HG02642 (cell line): ENCODE results near the gene PIK3R5.
"Not testable (repeated sequence)": the region's sequence is repeated elsewhere in the genome, so short reads cannot be mapped to it uniquely, and the experiment has no call there.

ENCODE experiments used
- ATAC-seq: cut with Tn5 transposase; IDR thresholded peaks from one replicate; pipeline ENCODE4 v1.9.1; 2021; ENCODE audit warnings: mild to moderate bottlenecking; ENCODE audit not compliant: unreplicated experiment, poor library complexity

The PIK3R5 gene

DNA sequence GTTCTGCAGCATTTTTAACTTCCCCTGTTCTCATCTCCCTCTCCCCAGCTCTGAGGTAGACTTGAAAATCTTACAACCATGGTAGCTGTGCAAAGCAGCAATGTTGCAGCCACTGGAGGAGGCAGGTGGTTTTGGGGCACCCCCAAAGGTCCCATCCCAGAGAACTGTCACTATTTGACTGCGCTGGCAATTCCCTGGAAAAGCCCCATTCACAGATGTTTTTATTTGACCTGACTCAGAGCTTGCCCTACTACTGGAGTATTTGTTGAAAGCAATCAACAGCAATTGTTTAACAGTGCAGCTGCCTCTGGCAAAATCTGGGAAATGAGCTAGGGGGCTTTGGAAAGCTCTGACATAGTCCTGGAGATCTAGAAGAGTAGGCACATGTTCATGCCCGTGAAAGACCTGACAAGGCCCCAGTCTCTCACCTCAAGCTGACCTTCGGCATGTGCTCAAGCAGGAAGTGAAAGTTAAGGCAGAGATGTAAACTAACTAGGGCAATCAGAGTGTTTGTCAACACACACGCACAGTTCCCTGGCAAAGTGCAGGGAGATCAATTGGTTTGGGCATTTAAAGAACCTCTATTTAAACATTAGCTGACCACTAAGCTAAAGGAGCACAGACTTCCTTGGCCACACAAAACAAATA is 19.7 kb upstream of the PIK3R5 start:
- ATAC-seq, result no peak

DNA sequence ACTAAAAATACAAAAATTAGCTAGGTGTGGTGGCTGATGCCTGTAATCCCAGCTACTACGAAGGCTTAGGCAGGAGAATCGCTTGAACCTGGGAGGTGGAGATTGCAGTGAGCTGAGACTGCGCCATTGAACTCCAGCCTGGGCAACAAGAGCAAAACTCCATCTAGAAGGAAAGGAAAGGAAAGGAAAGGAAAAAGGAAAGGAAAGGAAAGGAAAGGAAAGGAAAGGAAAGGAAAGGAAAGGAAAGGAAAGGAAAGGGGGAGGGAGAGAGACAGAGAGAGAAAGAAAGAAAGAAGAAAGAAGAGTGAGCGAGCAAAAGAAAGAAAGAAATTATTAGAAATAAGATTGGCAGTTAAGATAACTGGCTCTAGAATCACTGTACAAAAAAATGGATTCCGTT is 18.7 kb upstream of the PIK3R5 start:
- not testable (repeated sequence) for ATAC-seq

DNA sequence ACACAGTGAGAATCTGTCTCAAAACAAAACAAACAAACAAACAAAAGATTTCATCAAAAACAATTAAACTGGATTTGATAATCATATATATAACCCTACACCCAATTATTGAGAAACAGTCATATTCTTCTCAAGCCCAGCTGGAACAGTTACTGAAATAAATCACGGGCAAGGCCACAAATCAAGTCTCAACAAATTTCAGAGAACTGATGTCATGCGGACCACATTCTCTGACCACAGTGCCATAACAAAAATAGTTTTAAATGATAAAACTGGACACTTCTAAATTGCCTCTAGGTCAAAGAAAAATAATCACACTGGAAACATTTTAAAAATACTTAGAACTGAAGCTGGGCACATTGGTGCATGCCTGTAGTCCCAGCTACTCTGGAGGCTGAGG is 15.9 kb upstream of the PIK3R5 start:
- no peak for ATAC-seq

DNA sequence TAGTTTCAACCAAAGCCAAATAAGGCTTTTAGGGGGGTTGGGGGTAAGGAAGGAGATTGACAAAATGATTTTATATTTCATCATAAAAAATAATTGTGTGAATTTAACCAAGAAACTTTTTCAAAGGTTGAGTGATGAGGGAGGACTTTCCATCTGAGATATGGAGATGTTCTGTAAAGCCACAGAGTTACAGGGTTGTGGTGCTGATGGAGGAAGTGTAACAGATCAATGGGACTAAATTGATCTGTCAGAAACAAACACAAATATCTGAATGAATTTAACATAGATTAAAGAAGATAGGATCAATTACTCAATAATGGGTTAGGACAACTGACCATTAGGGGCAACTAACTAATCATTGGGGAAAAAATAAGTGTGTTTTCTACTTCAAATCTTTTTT is 14.2 kb upstream of the PIK3R5 start:
- no peak for ATAC-seq

DNA sequence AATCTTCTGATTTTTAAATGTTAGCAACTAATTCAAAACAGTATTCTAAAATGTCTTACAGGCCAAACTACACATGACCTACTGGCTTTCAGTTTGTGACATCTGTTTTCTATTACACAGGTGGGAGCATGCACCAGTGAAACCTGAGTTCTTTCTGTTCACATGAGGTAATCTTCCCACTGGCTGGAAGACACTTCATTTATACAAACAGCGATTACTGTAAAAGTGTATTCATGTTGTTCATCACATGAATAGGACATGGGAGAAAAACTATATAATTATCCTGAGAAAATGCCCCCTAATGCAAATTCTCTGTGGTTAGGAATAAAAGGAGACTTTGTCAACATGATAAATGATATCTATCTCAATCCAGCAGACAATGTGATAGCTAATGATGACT is 11.1 kb upstream of the PIK3R5 start:
- ATAC-seq, result no peak

DNA sequence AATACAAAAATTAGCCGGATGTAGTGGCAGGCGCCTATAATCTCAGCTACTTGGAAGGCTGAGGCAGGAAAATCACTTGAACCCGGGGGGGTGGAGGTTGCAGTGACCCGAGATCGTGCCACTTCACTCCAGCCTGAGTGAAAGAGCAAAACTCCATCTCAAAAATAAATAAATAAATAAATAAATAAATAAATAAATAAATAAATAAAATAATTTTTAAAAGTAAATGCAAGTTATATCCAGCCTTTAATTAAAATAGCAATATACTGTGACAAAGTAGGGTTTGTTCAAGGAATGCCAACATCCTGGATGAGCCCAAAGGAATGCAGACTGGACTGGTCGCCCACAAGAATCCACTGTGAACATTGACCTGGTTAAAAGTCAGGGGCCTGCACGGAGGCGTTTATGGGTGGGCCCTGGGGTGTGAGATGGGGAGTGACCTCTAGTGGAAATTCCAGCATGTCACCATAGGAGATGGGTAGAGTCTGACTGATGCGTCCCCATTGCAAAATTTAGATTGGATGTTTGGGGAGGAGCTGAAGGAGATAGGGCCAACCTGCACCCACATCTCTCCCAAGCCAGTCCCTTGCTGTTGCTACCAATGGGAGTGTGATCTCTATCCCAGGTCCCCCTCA is 9.7 kb upstream of the PIK3R5 start:
- no peak for ATAC-seq

DNA sequence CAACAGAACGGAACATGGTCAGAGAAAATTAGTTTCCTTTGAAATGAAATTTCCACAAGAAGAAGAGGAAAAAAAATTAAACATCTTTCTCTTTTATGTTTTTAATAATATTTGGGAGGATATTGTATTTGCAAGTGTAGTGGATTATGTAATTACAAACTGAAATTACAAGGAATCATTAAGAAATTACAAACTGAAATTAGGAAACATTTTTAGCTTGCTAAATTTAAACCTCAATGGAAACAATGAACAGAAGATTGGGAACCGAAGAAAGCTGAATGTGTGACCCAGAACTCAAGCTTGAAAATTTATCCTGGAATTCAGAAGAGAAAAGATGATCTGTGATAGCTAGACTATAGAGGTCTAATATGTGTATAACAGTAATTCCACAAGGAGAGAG is 4.4 kb upstream of the PIK3R5 start:
- ATAC-seq, result no peak

DNA sequence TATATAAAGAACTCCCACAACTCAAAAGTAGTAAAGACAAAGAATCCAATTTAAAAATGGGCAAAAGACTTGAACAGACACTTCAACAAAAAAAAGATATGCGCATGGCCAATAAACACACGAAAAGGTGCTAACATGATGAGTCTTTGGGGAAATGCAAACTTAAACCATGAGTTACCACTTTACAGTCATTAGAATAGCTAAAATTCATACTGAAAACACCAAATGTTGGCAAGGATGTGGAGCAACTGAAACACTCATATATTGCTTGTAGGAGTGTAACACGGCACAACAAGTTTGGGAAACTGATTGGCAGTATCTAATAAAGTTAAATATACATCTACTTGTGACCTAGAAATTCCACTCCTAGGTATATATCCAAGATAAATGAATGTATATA is 3.0 kb upstream of the PIK3R5 start:
- ATAC-seq, result no peak

DNA sequence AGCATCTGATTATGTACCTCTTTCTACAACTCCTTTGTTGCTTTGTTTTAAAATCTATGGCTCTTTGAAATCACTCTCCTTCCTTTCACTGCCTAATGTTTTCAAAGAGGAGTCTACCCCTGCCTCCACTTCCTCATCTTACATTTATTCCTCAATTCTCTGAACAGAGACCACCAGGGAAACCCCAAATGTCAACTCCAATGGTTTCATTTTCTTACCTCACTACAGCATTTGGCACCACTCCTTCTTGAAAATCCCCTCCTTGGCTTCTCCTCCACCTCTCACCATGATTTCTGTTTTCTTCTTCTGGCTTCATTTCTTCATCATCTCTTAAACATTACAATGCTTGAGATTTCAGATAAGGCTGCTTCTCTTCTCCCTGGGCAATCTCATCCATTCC is 2.4 kb upstream of the PIK3R5 start:
- no peak for ATAC-seq

DNA sequence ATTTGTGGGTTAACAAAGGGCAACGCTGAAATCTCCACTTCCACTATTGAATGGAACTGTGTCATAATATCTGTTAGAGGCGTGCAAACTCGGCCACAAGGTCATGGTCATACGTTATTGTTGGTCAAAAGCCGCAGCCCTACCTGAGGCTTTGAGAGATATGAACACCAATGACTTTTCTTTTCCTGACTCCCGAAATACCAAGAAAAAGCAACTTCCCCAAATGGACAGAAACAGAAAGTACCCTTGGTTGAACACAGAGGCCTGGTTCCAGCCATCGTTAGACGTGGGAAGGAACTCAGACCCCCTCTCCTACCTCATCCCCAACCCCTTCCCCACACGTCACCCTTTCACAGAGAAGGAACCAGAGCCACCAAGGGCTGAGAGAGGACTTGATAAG is 1.4 kb upstream of the PIK3R5 start:
- ATAC-seq, result no peak

DNA sequence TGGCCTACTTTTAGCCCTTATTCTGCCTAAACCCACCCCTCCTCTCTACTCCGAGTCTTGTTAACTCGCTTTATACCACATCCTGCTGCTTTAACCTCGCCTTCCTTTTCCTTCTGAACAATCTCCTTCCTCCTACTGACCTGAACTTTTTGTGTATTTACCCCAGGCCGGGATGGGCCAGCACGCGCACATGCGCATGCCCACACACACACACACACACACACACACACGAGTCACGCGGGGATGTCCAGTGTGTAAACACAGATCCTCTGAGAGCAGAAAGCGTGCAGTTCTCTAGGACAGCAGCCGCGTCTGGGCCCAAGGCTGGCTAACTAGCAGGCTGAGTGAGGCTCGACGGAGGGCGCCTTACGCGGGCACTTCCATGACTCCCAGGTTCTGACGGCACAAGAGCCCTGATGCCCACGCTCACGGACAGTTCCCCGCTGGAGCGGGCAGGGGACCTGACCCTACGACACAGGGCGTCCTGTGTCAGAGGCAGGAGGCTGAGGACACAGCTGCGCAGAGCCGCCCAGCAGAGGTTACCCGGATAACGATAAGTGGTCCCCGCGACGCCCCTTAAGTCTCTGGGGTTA is 610 bp downstream of the PIK3R5 start:
- peak; percentile 25 for ATAC-seq

DNA sequence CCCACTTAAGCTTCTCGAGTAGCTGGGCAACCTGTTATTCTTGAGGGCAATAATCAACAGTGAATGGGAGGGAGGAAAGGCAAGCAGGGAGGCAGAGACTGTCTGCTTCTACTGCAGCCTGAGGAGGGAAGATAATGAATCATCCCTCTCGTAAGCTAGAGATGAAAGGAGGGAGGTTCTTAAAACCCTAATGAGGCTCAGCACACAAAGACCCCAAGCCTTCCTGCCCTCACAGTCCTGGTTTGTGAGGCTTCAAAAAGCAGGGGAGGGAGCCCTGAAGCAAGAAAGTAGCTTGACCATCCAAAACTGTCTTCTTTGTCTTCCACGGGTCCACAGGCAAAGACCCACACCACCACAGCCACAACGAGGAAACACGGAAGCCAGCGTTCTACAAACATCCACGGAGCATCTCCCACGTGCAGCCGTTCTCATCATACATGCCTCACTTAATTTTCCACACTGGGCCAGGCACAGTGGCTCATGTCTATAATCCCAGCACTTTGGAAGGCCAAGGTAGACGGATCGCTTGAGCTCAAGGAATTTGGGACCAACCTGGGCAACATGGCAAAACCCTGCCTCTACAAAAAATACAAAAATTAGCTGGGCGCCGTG is 1.8 kb downstream of the PIK3R5 start:
- no peak for ATAC-seq

DNA sequence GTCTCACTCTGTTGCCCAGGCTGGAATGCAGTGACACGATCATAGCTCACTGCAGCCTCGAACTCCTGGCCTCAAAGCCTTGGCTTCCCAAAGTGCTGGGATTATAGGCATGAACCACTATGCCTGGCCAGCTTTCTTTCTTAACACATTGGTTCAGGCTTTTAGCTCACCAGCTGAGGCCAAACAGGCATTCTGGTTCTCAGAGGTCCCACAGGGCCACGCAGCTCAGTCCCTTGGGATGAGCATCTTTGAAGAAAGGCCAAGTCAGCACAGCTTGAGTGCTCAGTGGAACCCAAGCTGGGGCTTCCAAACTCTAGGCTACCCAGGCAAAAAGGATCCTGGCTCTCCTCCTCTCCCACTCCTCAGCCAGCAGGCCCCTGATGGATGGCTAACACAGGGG is 2.5 kb downstream of the PIK3R5 start:
- no peak for ATAC-seq

DNA sequence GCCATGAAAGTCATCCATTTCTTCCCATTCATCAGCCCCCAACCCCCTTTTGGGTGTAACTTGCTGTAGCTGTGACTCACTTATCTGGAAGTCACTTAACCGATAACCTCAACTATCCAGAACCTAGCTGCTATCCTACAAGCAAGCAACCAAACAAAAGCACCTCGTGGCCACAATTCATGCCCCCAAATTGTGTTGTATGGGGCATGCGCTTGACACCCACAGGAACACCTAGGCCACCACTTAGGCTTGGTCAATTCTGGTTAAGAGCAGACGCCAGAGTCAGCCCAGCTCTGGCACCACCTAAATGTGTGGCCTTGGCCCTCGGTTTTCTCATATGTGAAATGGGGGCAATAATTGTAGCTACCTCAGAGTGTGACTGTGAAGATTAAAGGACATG is 3.7 kb downstream of the PIK3R5 start:
- no peak for ATAC-seq

DNA sequence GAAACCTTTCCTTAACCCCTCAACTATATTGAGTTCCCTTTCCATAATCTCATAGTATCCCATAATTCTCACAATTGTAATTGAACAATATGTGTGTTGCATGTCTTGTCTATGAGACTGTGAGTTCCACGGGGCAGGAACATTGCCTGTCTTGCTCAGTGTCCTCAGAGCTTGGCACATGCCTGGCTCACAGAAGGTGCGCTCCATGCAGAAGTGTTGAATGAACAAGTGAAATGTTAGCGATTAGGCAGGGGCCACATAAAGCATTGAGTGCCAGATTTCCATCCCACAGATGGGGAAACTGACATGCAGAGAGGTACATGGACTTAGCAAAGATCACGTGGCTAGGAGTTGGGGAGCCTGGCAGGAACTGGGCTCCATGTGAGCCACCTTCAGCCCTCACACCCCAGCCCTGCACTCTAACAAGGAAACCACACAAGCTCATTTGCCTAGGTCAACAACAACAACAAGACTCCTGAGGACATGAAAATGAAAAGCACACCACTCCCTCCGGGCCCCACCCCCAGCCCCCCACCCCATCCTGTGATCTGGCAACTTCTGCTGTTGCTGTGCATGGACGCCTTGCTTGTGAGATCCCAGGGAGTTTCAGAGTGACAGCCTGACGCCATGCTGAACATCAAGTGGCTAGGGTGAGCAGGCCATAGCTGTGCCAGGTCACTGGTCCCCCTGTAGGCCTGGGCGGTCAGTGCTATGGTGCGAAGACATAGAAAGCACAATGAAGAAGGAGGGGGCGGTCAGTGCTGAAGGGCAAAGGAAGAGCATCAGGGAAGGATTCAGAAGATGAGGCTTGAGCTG is 5.0 kb downstream of the PIK3R5 start:
- no peak for ATAC-seq

DNA sequence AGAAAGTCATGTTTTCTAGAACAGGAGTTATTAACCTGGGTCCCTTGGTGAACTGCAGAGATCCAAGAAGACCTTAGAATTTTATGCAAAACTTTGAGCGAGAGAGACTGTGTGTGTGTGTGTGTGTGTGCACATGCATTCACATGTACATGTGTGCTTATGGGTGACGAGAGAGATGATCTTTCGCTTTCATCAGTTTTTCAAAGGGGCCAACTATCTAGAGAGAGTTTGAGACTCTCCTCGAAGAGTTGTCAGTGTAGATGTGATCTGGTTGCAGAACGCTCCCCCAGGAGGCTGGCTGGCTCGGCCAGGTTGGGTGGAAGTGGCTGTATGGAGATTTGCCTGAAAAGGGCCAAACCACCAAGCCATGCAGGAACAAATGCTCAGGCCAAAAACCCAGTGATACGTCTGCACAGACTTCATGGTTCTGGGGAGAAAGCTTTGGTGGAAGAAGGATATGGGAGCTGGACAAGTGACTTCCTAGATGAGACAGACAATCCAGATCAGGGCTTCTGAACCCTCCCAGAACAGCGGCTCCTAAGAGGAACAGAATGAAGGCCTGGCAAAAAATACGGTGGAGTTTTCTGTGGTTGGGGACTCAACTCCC is 6.1 kb downstream of the PIK3R5 start:
- no peak for ATAC-seq

DNA sequence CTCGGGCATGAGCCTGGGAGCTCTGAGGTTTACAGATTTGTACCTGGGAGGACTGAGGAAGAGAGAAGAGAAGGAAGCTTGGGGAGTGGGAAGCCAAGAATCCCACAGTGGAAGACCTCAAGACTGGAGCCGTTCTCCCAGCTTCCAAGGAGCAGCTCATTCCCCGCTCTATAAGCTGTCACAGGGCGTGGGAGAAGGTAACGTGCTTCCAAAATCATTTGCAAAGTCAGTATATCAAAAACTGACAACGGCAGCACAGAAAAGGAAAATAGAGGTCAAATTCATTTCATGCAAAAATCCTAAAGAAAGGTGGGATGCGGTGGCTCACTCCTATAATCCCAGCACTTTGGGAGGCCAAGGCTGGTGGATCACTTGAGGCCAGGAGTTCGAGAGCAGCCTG is 7.8 kb downstream of the PIK3R5 start:
- ATAC-seq, result no peak

DNA sequence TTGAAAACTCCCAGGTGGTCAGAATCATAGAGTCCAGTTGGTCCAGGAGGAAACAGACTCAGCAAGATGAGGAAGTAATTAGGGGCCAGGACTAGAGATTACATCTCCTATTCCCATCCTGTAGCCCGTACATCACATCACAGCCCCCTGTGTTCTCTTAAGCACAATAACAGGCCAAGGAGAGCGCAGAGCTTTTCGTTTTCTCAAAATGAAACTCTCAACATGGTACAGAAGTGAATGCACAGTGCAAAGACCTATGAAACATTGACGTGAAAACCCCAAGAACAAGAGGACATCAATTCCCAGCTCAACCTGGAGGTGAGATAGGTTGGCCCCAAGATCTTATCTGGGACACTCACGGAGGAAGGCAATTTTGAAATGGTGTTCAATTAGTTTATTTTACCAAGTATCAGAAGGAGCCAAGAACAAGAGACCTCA is 9.0 kb downstream of the PIK3R5 start:
- ATAC-seq, result peak; percentile 49

DNA sequence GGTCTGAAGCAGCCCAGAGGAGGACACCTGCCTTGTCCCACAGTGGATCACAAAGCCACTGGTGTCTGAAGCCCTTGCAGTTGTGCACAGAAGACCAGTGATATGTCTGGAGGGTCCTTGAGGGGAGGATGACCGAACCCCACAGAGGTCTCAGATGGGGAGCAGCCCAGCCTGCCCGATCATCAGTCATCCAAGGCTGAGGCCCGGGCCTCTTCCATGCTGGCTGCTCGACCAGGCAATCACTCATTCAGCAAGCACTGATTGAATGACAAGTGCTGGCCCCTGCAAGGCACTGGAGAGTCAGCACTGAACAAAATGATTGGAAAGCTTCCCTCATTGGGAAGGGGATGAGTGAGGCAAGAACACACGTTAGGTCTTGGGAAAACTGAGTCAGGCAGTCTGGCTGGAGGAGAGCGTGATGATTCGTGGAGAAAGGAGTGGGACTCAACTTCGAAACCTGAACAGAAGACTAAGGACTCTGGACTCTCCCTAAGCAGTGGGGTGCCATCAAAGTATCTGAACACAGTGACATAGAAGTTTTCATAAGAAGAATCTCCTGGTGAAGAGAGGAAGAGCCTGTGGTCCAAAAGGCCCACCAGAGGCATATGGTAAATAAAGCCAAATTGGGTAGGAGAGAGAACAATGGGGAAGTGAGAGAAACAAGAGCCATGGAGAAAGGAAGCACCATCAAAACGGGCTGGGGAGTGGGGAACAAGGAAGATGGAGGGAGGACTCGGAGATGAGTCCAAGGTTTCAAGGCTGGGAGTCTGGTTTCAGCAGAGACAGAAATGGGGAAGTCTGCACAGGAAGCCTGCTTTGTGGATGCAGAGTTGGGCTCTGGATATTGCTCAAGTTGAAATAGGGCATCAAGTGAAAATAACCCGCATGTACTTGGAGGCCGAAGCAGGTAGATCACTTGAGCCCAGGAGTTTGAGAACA is 10.2 kb downstream of the PIK3R5 start:
- ATAC-seq, result no peak
